ENCODE data around the gene PMPCA. TPM values are rescaled to one million over a fixed set of nuclear protein-coding genes. Genes with fewer than 3 reads are reported as not detected.

The PMPCA gene
- total and polyA plus RNA-seq, 2 donors (not counting 3 experiments of a cell fraction or from before 2014, with no cell fraction given) = 69.0 to 75.3 TPM

DNA sequence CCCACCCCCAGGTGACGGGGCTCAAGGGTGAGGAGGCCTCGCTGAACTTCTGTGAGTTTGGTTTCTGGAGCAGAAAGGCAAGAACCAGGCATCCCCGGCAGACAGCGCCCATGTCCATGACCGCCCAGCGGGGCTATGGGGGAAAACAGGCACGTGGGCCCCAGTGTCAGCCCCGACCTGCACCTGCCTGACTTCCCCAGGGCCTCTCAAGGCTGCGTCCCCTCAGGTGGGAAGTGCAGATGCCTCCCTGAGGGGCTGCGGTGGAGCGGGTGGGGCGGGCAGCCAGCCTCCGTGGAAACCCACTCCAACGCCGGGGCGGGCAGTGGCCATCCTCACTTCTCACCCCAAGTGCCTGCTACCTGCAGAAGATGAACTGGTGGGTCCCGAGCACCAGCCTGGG lies 30.1 kb upstream of the PMPCA start:
- TF ChIP-seq, protein P1, sequence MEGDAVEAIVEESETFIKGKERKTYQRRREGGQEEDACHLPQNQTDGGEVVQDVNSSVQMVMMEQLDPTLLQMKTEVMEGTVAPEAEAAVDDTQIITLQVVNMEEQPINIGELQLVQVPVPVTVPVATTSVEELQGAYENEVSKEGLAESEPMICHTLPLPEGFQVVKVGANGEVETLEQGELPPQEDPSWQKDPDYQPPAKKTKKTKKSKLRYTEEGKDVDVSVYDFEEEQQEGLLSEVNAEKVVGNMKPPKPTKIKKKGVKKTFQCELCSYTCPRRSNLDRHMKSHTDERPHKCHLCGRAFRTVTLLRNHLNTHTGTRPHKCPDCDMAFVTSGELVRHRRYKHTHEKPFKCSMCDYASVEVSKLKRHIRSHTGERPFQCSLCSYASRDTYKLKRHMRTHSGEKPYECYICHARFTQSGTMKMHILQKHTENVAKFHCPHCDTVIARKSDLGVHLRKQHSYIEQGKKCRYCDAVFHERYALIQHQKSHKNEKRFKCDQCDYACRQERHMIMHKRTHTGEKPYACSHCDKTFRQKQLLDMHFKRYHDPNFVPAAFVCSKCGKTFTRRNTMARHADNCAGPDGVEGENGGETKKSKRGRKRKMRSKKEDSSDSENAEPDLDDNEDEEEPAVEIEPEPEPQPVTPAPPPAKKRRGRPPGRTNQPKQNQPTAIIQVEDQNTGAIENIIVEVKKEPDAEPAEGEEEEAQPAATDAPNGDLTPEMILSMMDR (IDR thresholded peaks at IDR 0.05; ENCODE audit: extremely low read depth in 1 of 2, insufficient read depth in 1 of 2, low read depth in 1 of 2, low read length in 2 of 2) = no peak
- TF ChIP-seq JUN (IDR thresholded peaks at IDR 0.05; ENCODE audit: borderline replicate concordance, insufficient read depth, insufficient read length, low read depth) (no peak), POLR2AphosphoS5 (IDR thresholded peaks at IDR 0.05; ENCODE audit: insufficient read depth, low read depth, low read length) (no peak), GATA2 (IDR thresholded peaks at IDR 0.05; ENCODE audit: insufficient read depth, insufficient read length, low read depth, low read length) (no peak), EZH2 (IDR thresholded peaks at IDR 0.05; ENCODE audit: borderline replicate concordance, low read depth, low read length, severe bottlenecking) (no peak), FOS (IDR thresholded peaks at IDR 0.05; ENCODE audit: borderline replicate concordance, insufficient read depth, low read length) (no peak), MAX (IDR thresholded peaks at IDR 0.05; ENCODE audit: insufficient read depth, insufficient read length) (no peak), MYC (IDR thresholded peaks at IDR 0.05; ENCODE audit: low read depth, low read length) (no peak), POLR2A (IDR thresholded peaks at IDR 0.05; ENCODE audit: low read depth, low read length) (no peak)
- Histone ChIP-seq H3K27ac (ENCODE audit: insufficient read depth, low read depth, low read length) (no peak overlapping the region), H3K9me1 (replicated peaks; ENCODE audit: control insufficient read depth, extremely low read depth, insufficient read depth, low read length) (no peaks in the 10 kb centered on the region), H4K20me1 (replicated peaks; ENCODE audit: control insufficient read depth, extremely low read depth, insufficient read depth, low read length) (no peaks in the 10 kb centered on the region), H3K36me3 (ENCODE audit: control insufficient read depth in 2 of 2, extremely low read depth in 1 of 2, insufficient read depth in 2 of 2, low read length in 2 of 2) (peaks cover 4 to 51% of the 10 kb centered on the region in 2 experiments), H3K4me2 (ENCODE audit: insufficient read depth, low read length) (no peak overlapping the region), H3K9ac (replicated peaks; ENCODE audit: extremely low read depth, insufficient read depth, low read length) (no peak overlapping the region), H3K4me3 (replicated peaks in 1 of 3; ENCODE audit: insufficient read depth in 1 of 3, low read depth in 1 of 3, low read length in 3 of 3) (no peak overlapping the region), H3K27me3 (ENCODE audit: control insufficient read depth in 2 of 2, insufficient read depth in 2 of 2, low read length in 2 of 2) (no peaks in the 10 kb centered on the region), H3K79me2 (ENCODE audit: control insufficient read depth, insufficient read depth, low read length) (no peaks in the 10 kb centered on the region), H3K9me3 (replicated peaks; ENCODE audit: control insufficient read depth, insufficient read depth, low read length) (no peaks in the 10 kb centered on the region), H3K4me1 (ENCODE audit: control insufficient read depth, extremely low read depth, insufficient read depth, low read length) (no peaks in the 10 kb centered on the region), H2AFZ (ENCODE audit: low read depth, low read length) (no peak overlapping the region)
- CTCF ChIA-PET = no interaction called here
- dilution Hi-C loops (cut with MboI; ENCODE audit: extremely low pct_ligation_motif_present, low sequenced_read_pairs) (no loop called here), intact Hi-C loops (cut with micrococcal nuclease) (no loop called here)
- DNase-seq (ENCODE audit: low read depth, low spot score) (no peak), FAIRE-seq (no peak)
- BruUV-seq (replicated peaks) = no TSS peak
- POLR2A ChIA-PET = no interaction called here

Data from endothelial cell of umbilical vein (primary cell).